GM19468 (cell line): Measurements from ENCODE around the gene BPIFB6.

Source experiments
- ATAC-seq: cut with Tn5 transposase; IDR thresholded peaks from one replicate; pipeline ENCODE4 v1.9.1; 2021; ENCODE audit warnings: mild to moderate bottlenecking, moderate library complexity, moderate number of reproducible peaks; ENCODE audit not compliant: unreplicated experiment; ENCODE audit errors: extremely low read depth

BPIFB6 gene, protein sequence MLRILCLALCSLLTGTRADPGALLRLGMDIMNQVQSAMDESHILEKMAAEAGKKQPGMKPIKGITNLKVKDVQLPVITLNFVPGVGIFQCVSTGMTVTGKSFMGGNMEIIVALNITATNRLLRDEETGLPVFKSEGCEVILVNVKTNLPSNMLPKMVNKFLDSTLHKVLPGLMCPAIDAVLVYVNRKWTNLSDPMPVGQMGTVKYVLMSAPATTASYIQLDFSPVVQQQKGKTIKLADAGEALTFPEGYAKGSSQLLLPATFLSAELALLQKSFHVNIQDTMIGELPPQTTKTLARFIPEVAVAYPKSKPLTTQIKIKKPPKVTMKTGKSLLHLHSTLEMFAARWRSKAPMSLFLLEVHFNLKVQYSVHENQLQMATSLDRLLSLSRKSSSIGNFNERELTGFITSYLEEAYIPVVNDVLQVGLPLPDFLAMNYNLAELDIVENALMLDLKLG

GRCh38 chr20:33031531-33031930 lies at the start of gene BPIFB6:
Gene BPIFB6 (plus strand): TSS chr20:33031648. CDS start chr20:33031648, 0 bp downstream.
- no peak for ATAC-seq

GRCh38 chr20:32982617-32983458 lies 48.6 kb upstream of the BPIFB6 start:
- no peak for ATAC-seq

GRCh38 chr20:32983459-32984112 lies 47.9 kb upstream of the BPIFB6 start:
- ATAC-seq = no peak

DNA sequence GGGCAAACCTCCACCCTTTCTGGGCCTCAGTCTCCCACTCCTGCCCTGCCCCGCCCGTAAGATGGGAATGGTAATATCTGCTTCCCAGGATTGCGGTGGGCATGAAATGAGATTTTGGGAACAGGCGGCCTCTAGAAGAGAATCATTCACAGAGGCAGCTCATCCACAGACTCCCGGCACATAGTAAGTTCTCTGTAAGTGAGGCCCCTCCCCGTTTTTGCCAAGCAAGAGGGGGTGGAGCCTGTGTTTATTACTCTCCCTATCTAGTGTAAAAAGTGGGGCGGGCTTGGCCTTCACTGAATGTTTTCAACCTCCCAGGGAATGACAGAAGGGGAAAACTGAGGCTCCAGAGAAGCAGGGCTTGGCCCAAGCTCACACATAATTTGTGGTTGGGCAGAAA lies 47.3 kb upstream of the BPIFB6 start:
- ATAC-seq = no peak

GRCh38 chr20:32984631-32985354 lies 46.7 kb upstream of the BPIFB6 start:
- ATAC-seq = no peak

DNA sequence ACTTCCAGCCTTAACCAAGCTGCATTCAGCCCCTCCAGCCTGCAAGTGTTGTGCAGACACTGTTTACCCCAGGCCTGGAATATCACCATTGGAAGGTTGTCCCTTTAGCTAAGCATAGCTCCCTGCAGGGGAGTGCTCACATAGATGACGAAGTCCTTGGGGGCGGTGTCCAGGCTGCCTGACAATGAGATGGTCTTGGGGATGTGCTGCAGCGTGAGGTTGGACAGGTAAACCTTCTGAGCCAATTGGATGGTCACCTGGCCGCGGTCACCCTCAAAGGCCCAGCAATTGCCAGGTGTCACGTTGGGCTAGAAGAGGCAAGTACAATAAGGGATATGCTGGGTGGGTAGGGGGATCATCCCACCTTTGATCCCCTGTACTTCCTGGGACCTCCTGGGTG lies 45.9 kb upstream of the BPIFB6 start:
- no peak for ATAC-seq

DNA sequence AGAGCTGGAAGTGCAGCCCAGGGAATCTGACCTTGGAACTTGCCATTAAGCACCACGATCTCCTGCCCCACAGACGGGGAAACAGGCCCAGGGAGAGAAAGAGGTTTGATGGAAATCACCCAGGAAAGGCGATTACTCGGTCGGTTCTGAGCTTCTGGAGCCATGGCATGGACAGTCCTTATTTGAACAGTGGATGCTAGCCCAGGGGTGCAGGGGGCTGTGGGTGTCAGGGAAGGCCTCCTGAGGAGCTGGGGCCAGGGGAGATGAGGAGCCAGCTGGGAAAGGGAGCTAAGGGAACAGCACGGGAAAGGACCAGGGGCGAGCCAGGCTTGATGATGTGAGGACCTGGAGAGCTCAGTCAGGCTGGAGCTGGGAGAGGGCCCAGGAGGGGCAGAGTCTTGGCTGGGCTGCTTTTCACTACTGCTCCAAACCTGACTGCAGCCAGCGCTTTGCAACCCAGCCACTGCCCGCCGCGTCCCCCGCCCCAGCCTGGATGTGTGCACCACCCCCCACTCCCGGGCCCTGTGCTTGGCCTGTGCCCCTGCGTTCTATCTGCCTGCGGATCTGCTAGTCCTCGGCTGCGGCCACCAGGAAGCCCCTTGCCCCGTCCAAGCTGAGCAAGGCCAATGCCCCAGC lies 45.0 kb upstream of the BPIFB6 start:
- no peak for ATAC-seq

GRCh38 chr20:32987044-32987825 lies 44.2 kb upstream of the BPIFB6 start:
- ATAC-seq = no peak

DNA sequence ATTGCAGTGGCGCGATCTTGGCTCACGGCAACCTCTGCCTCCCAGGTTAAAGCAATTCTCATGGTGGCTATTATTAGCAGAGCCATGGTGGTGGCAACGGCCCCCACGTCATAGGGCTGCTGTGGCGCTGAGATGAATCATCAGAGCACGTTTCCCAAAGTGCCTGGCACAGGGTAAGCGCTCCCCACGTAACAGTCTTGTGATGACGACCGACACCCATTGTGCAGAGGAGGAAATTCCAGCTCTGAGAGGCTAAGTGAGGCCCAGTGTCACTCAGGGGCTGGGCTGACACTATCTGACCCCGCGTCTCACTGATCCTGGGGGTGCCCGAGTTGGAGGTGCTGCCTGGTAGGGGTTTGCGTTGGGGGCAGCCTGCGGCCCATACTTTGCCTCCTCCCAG lies 43.4 kb upstream of the BPIFB6 start:
- no peak for ATAC-seq

GRCh38 chr20:32989507-32990283 lies 41.8 kb upstream of the BPIFB6 start:
- no peak for ATAC-seq

DNA sequence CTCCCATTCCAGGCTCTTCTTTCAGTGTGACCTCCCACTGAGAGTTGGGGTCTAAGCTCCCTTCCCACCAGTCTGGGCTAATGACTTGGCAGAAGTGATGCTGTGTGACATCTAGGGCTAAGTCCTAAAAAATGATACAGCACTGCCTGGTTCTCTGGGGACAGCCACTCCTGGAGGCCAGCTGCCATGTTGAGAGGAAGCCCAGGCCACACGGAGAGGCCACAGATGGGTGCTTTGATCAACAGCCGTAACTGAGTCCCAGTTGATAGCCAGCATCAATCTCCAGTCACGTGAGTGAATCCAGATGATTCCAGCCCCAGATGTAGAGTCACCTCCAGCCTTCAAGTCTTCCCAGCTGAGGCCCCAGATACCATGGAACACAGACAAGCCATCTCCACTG lies 41.0 kb upstream of the BPIFB6 start:
- ATAC-seq = no peak

DNA sequence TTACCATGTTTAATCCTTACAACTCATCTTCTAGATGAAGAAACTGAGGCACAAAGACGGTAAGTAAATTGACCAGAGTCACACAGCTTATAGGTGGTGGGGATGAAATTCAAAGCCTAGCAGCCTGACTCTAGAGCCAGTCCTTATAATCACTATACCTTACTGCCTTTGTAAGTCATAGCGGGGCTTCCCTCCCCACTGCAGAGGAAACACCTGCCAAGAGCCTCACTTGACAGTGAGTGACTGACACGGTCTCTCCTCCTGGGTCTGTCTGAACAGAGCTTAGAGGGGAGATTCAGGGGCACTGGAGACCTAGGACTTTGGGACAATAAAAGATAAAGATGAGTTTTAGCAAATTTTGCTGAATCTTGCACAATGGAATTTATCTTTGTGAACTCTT lies 40.1 kb upstream of the BPIFB6 start:
- ATAC-seq = no peak

GRCh38 chr20:32991792-32992641 lies 39.4 kb upstream of the BPIFB6 start:
- no peak for ATAC-seq

DNA sequence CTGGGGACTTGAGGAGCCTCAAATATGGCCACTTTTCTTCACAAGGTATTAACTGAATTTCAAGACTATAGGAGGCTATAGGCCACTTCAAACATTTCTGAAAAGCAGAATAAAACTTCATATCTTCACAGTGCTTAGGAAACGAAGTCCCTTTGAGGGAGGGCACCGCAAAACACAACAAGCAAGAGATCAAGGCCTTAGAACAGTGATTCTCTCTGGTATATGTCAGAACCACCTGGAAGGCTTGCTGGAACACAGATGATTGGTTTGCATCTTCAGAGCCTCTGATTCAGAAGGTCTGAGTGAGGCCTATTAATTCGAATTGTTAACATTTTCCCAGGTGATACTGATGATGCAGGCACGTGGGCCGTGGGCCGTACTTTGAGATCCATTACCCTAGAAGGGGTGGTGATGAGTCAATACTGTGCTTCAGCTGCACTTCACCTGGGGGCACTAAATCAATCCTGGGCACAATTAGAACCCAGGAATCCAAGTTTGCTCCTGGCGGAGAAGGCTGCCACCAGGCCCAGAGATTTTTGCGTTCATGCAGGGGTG lies 37.9 kb upstream of the BPIFB6 start:
- no peak for ATAC-seq

DNA sequence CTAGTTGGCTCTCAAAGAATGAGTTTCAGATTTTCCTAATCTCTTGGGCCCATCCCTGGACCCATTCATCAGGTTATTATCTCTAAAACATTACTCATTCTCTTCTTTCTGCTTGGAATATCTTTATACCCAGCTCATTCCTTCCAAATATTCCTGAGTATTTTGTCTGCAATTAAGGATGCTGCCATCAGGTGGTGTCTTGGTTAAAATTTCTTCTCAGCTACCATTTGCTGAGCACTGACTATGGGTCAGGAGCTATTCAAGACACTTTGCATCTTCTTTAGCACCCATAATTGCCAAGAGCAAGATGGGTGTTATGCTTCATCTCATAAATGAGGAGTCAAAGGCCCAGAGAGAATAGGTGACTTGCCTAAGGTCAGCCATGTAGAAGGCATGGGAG lies 35.6 kb upstream of the BPIFB6 start:
- ATAC-seq = no peak

DNA sequence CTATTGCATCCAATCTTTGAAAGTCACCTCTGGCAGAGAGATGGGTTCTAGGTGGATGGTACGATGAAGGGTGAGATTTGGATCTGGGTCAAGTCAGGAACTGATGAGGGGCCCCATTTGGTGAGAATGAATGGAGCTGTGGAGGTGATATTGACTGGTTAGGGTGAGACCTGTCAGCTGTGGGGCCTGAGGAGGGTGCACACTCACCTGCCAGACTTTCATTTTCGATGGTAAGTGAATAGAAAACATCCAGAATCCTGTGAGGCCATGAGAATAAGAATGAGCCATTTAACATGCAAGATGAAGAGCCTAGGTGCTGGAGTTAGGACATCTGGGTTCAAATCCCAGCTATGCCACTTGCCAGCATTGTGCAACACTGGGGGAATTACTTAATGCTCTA lies 34.0 kb upstream of the BPIFB6 start:
- no peak for ATAC-seq
